ENCODE results near the gene NOP56.
"Not testable (repeated sequence)": the region's sequence is repeated elsewhere in the genome, so short reads cannot be mapped to it uniquely, and the experiment has no call there.

Gene NOP56

GRCh38 chr20:2694008-2694471 is 41.6 kb downstream of the NOP56 start:
- no peak for DNase-seq (ENCODE audit: low read depth, low spot score)
- TF ChIP-seq EZH2 (IDR thresholded peaks at IDR 0.05) (no peak), FOXP2 (optimal IDR thresholded peaks at IDR 0.05; ENCODE audit: control extremely low read depth, extremely low read length, insufficient read depth) (no peak), POLR2AphosphoS5 (IDR thresholded peaks at IDR 0.05; ENCODE audit: borderline replicate concordance, low read depth, low read length) (no peak)
- Histone ChIP-seq H3K27ac (no peak overlapping the region), H3K9ac (ENCODE audit: insufficient read length) (no peak overlapping the region), H3K4me3 (peak overlapping the region; percentile 71), H3K36me3 (ENCODE audit: insufficient read depth, low read length) (no peaks in the 10 kb centered on the region), H3K9me3 (ENCODE audit: low read depth, low read length) (no peaks in the 10 kb centered on the region)

DNA sequence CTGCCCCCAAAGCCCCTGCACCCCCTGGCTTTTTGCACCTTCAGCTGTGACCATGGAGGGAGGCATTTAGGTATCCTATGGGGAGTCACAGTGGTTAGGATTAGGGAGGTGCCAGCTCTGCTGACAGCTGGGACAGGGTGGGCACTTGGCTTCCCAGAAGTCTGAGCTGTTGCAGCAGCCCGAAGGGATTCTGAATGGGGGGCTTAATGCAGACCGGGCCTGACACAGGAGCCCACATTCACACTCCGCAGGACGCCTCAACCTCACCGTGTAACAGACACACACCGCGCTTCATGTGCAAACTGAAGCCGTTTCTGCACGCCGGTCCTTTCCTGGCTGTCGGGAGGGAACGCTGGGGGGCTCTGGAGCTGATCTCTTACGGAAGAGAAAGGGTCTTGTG is 42.1 kb downstream of the NOP56 start:
- no peak overlapping the region for H3K27ac ChIP-seq
- no peak for DNase-seq (ENCODE audit: low read depth, low spot score)
- no peaks in the 10 kb centered on the region for H3K36me3 ChIP-seq (ENCODE audit: insufficient read depth, low read length)
- H3K9me3 ChIP-seq (ENCODE audit: low read depth, low read length), result no peaks in the 10 kb centered on the region
- no peak for TF ChIP-seq EZH2 (IDR thresholded peaks at IDR 0.05)
- no peak for TF ChIP-seq POLR2AphosphoS5 (IDR thresholded peaks at IDR 0.05; ENCODE audit: borderline replicate concordance, low read depth, low read length)
- no peak for TF ChIP-seq FOXP2 (optimal IDR thresholded peaks at IDR 0.05; ENCODE audit: control extremely low read depth, extremely low read length, insufficient read depth)
- H3K9ac ChIP-seq (ENCODE audit: insufficient read length), result no peak overlapping the region
- H3K4me3 ChIP-seq, result no peak overlapping the region

- H3K36me3 ChIP-seq (ENCODE audit: insufficient read depth, low read length), result no peaks in the 10 kb centered on the region
- no peak for DNase-seq (ENCODE audit: low read depth, low spot score)
- no peak overlapping the region for H3K4me3 ChIP-seq
- no peak overlapping the region for H3K27ac ChIP-seq
- H3K9ac ChIP-seq (ENCODE audit: insufficient read length), result no peak overlapping the region
- TF ChIP-seq EZH2 (IDR thresholded peaks at IDR 0.05), result no peak
- TF ChIP-seq POLR2AphosphoS5 (IDR thresholded peaks at IDR 0.05; ENCODE audit: borderline replicate concordance, low read depth, low read length), result no peak
- TF ChIP-seq FOXP2 (optimal IDR thresholded peaks at IDR 0.05; ENCODE audit: control extremely low read depth, extremely low read length, insufficient read depth), result no peak
- H3K9me3 ChIP-seq (ENCODE audit: low read depth, low read length), result no peaks in the 10 kb centered on the region
These were observed 43.0 kb downstream of the NOP56 start for GRCh38 chr20:2695206-2695983.

DNA sequence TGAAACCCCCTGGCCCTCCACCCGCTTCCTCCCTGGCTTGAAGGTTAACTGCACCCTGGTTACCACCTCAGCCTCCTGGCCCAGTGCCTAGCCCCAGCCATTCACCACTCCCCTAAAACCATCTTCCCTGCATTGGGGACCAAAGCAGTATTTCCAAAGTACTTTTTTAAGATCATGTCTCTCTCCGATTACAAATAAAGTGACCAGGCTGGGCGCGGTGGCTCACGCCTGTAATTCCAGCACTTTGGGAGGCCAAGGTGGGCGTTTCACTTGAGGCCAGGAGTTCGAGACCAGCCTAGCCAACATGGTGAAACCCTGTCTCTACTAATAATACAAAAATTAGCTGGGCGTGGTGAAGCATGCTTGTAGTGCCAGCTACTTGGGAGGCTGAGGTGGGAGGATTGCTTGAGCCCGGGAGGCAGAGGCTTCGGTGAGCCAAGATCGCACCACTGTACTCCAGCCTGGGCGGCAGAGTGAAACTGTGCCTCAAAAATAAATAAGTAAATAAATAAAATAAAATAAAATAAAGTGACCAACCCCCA is 43.6 kb downstream of the NOP56 start:
- DNase-seq (ENCODE audit: low read depth, low spot score); H3K4me3 ChIP-seq; H3K27ac ChIP-seq; H3K36me3 ChIP-seq (ENCODE audit: insufficient read depth, low read length); H3K9ac ChIP-seq (ENCODE audit: insufficient read length); H3K9me3 ChIP-seq (ENCODE audit: low read depth, low read length): not testable (repeated sequence)

DNA sequence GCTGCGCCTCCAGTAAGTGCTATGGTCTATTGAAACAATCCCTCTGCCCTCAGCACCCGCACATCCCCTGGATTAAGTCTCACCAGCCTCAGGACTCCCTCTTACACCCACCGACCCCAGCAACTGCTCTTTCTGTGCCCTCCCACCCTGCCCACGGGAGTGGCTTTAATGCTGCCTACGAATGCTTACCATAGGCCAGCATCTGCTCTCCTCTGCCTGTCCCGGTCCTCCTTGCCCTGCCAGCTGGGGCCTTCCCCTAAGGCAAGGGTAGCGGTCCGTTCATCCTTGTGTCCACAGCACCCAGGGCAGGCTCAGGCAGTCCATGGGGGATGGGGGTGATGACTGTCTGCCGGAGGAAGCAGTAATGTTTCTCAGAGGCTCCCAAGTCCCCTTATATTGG is 44.2 kb downstream of the NOP56 start:
- Histone ChIP-seq H3K9ac (ENCODE audit: insufficient read length) (no peak overlapping the region), H3K9me3 (ENCODE audit: low read depth, low read length) (no peaks in the 10 kb centered on the region), H3K4me3 (no peak overlapping the region), H3K36me3 (ENCODE audit: insufficient read depth, low read length) (no peaks in the 10 kb centered on the region), H3K27ac (no peak overlapping the region)
- TF ChIP-seq EZH2 (IDR thresholded peaks at IDR 0.05), result no peak
- TF ChIP-seq FOXP2 (optimal IDR thresholded peaks at IDR 0.05; ENCODE audit: control extremely low read depth, extremely low read length, insufficient read depth), result no peak
- TF ChIP-seq POLR2AphosphoS5 (IDR thresholded peaks at IDR 0.05; ENCODE audit: borderline replicate concordance, low read depth, low read length), result no peak
- DNase-seq (ENCODE audit: low read depth, low spot score), result no peak

GRCh38 chr20:2697768-2698167 is 45.3 kb downstream of the NOP56 start:
- H3K9ac ChIP-seq (ENCODE audit: insufficient read length), result no peak overlapping the region
- TF ChIP-seq EZH2 (IDR thresholded peaks at IDR 0.05) (no peak), POLR2AphosphoS5 (IDR thresholded peaks at IDR 0.05; ENCODE audit: borderline replicate concordance, low read depth, low read length) (no peak), FOXP2 (optimal IDR thresholded peaks at IDR 0.05; ENCODE audit: control extremely low read depth, extremely low read length, insufficient read depth) (no peak)
- H3K27ac ChIP-seq, result no peak overlapping the region
- no peak for DNase-seq (ENCODE audit: low read depth, low spot score)
- no peaks in the 10 kb centered on the region for H3K9me3 ChIP-seq (ENCODE audit: low read depth, low read length)
- H3K4me3 ChIP-seq, result no peak overlapping the region
- H3K36me3 ChIP-seq (ENCODE audit: insufficient read depth, low read length), result no peaks in the 10 kb centered on the region

DNA sequence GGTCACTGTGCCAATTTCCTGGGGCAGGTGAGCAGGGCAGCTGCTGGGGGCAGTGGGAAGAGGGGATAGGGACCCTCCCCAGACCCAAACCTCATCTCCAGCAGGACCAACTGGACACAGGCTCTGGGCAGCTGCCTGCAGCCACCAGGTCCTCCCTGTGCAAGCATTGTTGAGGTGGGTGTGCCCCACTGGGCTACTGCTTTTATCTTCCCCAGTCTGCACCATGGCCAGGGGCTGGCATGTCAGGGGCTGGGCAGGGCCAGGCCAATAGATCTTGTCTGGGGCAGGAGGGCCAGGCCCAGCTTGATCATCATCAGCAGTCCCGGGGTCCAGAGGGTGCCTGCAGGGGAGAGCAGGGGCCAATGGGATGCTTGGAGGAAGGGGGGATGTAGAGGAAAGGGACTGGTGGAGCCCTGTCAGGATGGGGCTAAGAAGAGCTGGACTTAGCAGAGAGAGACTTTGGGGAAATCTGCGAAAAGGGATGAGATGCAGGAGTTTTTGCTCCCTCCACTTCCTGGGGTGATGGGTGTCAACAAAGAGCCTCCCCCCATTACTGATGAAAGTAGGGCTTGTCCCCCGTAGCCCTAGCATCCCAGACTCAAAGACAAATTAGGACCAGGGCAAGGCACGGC is 45.9 kb downstream of the NOP56 start:
- no peaks in the 10 kb centered on the region for H3K9me3 ChIP-seq (ENCODE audit: low read depth, low read length)

GRCh38 chr20:2698912-2699311 is 46.5 kb downstream of the NOP56 start:
- DNase-seq (ENCODE audit: low read depth, low spot score), result no peak
- TF ChIP-seq FOXP2 (optimal IDR thresholded peaks at IDR 0.05; ENCODE audit: control extremely low read depth, extremely low read length, insufficient read depth) (no peak), POLR2AphosphoS5 (IDR thresholded peaks at IDR 0.05; ENCODE audit: borderline replicate concordance, low read depth, low read length) (no peak), EZH2 (IDR thresholded peaks at IDR 0.05) (no peak)

More for the DNA sequence above, 45.9 kb downstream of the NOP56 start:
- no peak for TF ChIP-seq EZH2 (IDR thresholded peaks at IDR 0.05)
- no peak for TF ChIP-seq POLR2AphosphoS5 (IDR thresholded peaks at IDR 0.05; ENCODE audit: borderline replicate concordance, low read depth, low read length)
- TF ChIP-seq FOXP2 (optimal IDR thresholded peaks at IDR 0.05; ENCODE audit: control extremely low read depth, extremely low read length, insufficient read depth), result no peak
- no peaks in the 10 kb centered on the region for H3K36me3 ChIP-seq (ENCODE audit: insufficient read depth, low read length)
- H3K4me3 ChIP-seq, result no peak overlapping the region
- no peak for DNase-seq (ENCODE audit: low read depth, low spot score)
- no peak overlapping the region for H3K27ac ChIP-seq
- H3K9ac ChIP-seq (ENCODE audit: insufficient read length), result no peak overlapping the region

More at GRCh38 chr20:2698912-2699311, 46.5 kb downstream of the NOP56 start:
- Histone ChIP-seq H3K4me3 (no peak overlapping the region), H3K36me3 (ENCODE audit: insufficient read depth, low read length) (no peaks in the 10 kb centered on the region), H3K9ac (ENCODE audit: insufficient read length) (no peak overlapping the region), H3K27ac (no peak overlapping the region), H3K9me3 (ENCODE audit: low read depth, low read length) (no peaks in the 10 kb centered on the region)

All from SK-N-MC (cell line).